Gastroesophageal sphincter (tissue), 3 donors: ENCODE measurements around the gene SIVA1.

Source experiments
- CTCF ChIP-seq, 4 experiments: fragments of 200-600 bp in 2 of 4; fragments of 450-650 bp in 2 of 4; sonication (generic) in 1 of 4; IDR thresholded peaks; one replicate each; pipeline ENCODE4 v1.5.1; 2017 to 2019; ENCODE audit warnings: antibody characterized with exemption in 4 of 4, mild to moderate bottlenecking in 2 of 4, moderate library complexity in 2 of 4
- EP300 ChIP-seq: sonication (generic); formaldehyde crosslinking; IDR thresholded peaks from one replicate; pipeline ENCODE4 v1.6.1; 2017; ENCODE audit warnings: antibody characterized with exemption, mild to moderate bottlenecking
- POLR2A ChIP-seq, 2 donors: fragments of 450-650 bp; IDR thresholded peaks; one replicate each; pipeline ENCODE4 v1.6.1; 2017; ENCODE audit warnings: antibody characterized with exemption in 2 of 2, mild to moderate bottlenecking in 2 of 2, moderate library complexity in 1 of 2
- POLR2AphosphoS5 ChIP-seq: sonication (generic); formaldehyde crosslinking; IDR thresholded peaks from one replicate; pipeline ENCODE4 v1.6.1; 2017; ENCODE audit warnings: antibody characterized with exemption

GRCh38 chr14:104771918-104772706 lies 19.2 kb downstream of the SIVA1 start:
- no peak for TF ChIP-seq POLR2A (IDR thresholded peaks at IDR 0.05)
- no peak for TF ChIP-seq CTCF (IDR thresholded peaks at IDR 0.05)
- no peak for TF ChIP-seq EP300
- TF ChIP-seq POLR2AphosphoS5: no peak
